DOHH2 (cell line): ENCODE measurements around the gene CDC42BPA.

Experiments
- CTCF ChIP-seq: fragments of 200-600 bp; sonication (generic); IDR thresholded peaks from one replicate; pipeline ENCODE4 v1.5.1; 2014; ENCODE audit warnings: antibody characterized with exemption, mild to moderate bottlenecking, low read depth, low read length; ENCODE audit not compliant: poor library complexity, severe bottlenecking
- EZH2phosphoT487 ChIP-seq: fragments of 200-600 bp; sonication (generic); IDR thresholded peaks from 2 replicates; pipeline ENCODE4 v1.6.1; 2017; ENCODE audit warnings: borderline replicate concordance, mild to moderate bottlenecking, antibody characterized with exemption, low read length, moderate library complexity, mixed read lengths

- TF ChIP-seq CTCF (no peak), EZH2phosphoT487 (no peak)
These were observed 106.1 kb downstream of the CDC42BPA start for GRCh38 chr1:227212164-227212563.
